BLaER1 treated with 17β-estradiol and CSF1 and Interleukin-3, amounts not matched to agents 10 nM and 100 nM (cell line): Measurements from ENCODE around the gene ETNPPL.

ENCODE experiments used
- H3K27ac ChIP-seq, 11 experiments: shearing (Covaris generic); formaldehyde crosslinking; 2 replicates each; pipeline ENCODE4 v1.8.1; 2022
- H3K27me3 ChIP-seq, 11 experiments: shearing (Covaris generic); formaldehyde crosslinking; 2 replicates each; pipeline ENCODE4 v1.8.1; 2022
- H3K36me3 ChIP-seq, 11 experiments: shearing (Covaris generic); formaldehyde crosslinking; 2 replicates each; pipeline ENCODE4 v1.8.1; 2022
- H3K4me1 ChIP-seq, 10 experiments: shearing (Covaris generic); formaldehyde crosslinking; 2 replicates each; pipeline ENCODE4 v1.8.1; 2022
- H3K4me2 ChIP-seq, 11 experiments: shearing (Covaris generic); formaldehyde crosslinking; 2 replicates each; pipeline ENCODE4 v1.8.1; 2022
- H3K4me3 ChIP-seq, 10 experiments: shearing (Covaris generic); formaldehyde crosslinking; 2 replicates each; pipeline ENCODE4 v1.8.1; 2022
- H3K9ac ChIP-seq, 11 experiments: shearing (Covaris generic); formaldehyde crosslinking; 2 replicates each; pipeline ENCODE4 v1.8.1; 2022
- H3K9me3 ChIP-seq, 11 experiments: shearing (Covaris generic); formaldehyde crosslinking; replicated peaks in 1 of 11; 2 replicates each; pipeline ENCODE4 v1.8.1; 2022
- H4K20me1 ChIP-seq, 11 experiments: shearing (Covaris generic); formaldehyde crosslinking; 2 replicates each; pipeline ENCODE4 v1.8.1; 2022
- Cebpa-rat ChIP-seq, 11 experiments: shearing (Covaris generic); IDR thresholded peaks; 2 replicates each; pipeline ENCODE4 v1.8.1; 2022

Gene ETNPPL

DNA sequence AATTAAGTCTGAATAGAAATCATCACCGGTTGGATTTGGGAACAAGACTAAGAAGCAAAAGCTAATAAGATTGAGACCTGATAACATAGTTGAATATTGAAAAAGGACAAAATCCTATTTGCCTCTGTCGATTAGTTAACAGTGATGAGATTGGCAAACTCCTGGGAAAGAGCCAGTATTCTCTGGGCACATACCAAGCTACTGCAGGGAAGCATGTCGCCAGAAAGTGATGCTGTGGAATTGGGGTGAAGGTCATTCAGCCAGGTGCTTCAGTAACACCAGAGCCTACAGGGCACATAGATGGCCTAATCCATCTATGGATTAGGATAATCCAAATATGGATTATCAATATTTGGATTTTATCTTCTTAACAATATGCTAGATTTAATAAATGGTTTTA is 68.4 kb downstream of the ETNPPL start:
- Histone ChIP-seq H3K36me3 (no peaks in the 10 kb centered on the region), H4K20me1 (no peaks in the 10 kb centered on the region), H3K4me2 (no peak overlapping the region), H3K9ac (no peak overlapping the region), H3K9me3 (no peaks in the 10 kb centered on the region), H3K4me3 (no peak overlapping the region), H3K27ac (no peak overlapping the region), H3K4me1 (peaks cover 0 to 12% (median 9%) of the 10 kb centered on the region in 10 experiments; a peak in 14 of 20 replicates), H3K27me3 (no peaks in the 10 kb centered on the region)
- TF ChIP-seq Cebpa-rat (IDR thresholded peaks at IDR 0.05): no peak

DNA sequence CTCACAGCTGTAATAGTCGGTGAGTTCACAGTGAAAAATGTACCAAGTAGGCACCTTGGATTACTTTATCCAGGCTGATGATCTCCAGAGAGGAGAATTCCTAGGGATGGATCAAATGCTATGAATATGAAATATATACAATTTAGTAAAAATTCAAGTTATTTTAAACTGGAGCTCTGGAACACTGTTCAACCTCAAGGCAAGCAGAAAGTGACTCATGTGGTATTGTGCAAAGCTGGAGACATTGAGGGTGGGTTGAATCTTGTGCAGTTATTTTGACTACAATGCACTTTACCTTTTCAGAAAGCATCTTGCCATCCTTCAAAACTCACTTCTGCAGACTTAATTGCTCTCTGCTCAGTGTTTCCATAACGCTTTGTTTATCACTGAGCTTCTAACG is 69.0 kb downstream of the ETNPPL start:
- H4K20me1 ChIP-seq: no peaks in the 10 kb centered on the region
- H3K36me3 ChIP-seq: no peaks in the 10 kb centered on the region
- H3K27me3 ChIP-seq: no peaks in the 10 kb centered on the region
- H3K4me2 ChIP-seq: no peak overlapping the region; a peak in 1 of 22 replicates
- no peak for TF ChIP-seq Cebpa-rat (IDR thresholded peaks at IDR 0.05)
- H3K4me3 ChIP-seq: no peak overlapping the region
- no peak overlapping the region for H3K9ac ChIP-seq
- no peaks in the 10 kb centered on the region for H3K9me3 ChIP-seq
- no peak overlapping the region for H3K27ac ChIP-seq
- H3K4me1 ChIP-seq: peaks cover 0 to 12% (median 9%) of the 10 kb centered on the region in 10 experiments; a peak in 14 of 20 replicates

DNA sequence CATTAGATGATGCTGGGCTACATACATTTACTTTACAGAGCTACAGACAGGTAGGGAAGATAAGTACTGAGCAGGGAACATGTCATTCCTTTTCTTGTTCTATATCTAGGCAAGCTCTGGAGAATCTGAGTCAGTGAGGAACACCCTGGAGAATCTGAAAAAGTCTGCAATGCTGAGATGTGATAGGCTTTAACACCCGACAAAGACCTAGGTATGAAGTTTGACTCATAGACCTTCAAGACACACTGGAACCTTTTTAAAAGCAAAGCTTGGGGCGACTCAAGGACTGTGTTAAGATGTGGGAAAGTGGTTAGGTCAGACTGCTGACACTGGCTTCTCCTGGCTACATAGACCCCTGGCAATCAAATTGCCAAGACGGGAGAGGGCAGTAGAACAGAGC is 69.6 kb downstream of the ETNPPL start:
- peak overlapping the region in 7 of 11 experiments; percentile 11 to 62 (median 47); a peak in 10 of 22 replicates for H3K4me2 ChIP-seq
- H3K4me3 ChIP-seq: no peak overlapping the region
- H3K27ac ChIP-seq: no peak overlapping the region
- H3K27me3 ChIP-seq: no peaks in the 10 kb centered on the region
- no peak for TF ChIP-seq Cebpa-rat (IDR thresholded peaks at IDR 0.05)
- peaks cover 0 to 12% (median 9%) of the 10 kb centered on the region in 10 experiments; a peak in 14 of 20 replicates for H3K4me1 ChIP-seq
- H3K9me3 ChIP-seq: no peaks in the 10 kb centered on the region
- H3K36me3 ChIP-seq: no peaks in the 10 kb centered on the region
- no peak overlapping the region for H3K9ac ChIP-seq
- no peaks in the 10 kb centered on the region for H4K20me1 ChIP-seq
